Measurements from ENCODE around the gene UMPS. TPM values are rescaled to one million over a fixed set of nuclear protein-coding genes. Genes with fewer than 3 reads are reported as not detected.

UMPS gene
- total and polyA plus RNA-seq, 9 of the 15 experiments (the other 6 are each of a cell fraction or from before 2014, with no cell fraction given) = 28.9 to 91.0 (median 45.9) TPM

DNA sequence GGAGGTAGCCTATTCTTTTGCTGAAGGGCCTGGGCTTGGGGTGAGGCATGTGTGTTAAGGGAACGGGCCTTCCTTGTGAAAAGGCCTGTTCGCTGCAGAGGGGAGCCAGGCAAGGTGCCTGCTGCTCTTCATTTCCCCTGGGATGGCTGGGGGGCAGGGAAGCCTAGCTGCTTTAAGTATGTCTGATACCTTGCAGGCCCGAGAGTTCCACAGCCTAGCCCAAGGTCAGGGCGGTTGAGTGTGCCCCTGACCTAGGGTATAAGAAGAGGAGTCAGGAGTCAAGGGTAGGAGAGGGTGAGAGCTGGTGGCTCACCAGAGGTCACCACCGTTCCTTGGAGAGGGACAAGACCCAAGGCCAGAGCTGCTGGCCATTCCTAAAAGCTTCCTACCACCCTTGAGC, 46.6 kb downstream of the UMPS start:
- FAIRE-seq (no peak), ATAC-seq (no peak), DNase-seq (ENCODE audit: extremely low read depth in 1 of 4, low spot score in 3 of 4) (no peak)
- Histone ChIP-seq H3K9ac (ENCODE audit: insufficient read depth in 1 of 2, low read depth in 2 of 2, low read length in 2 of 2) (no peak overlapping the region), H3K27ac (ENCODE audit: extremely low read depth, low read depth, low read length) (no peak overlapping the region), H4K20me1 (replicated peaks; ENCODE audit: control insufficient read depth, insufficient read depth, low read length) (peaks cover 19% of the 10 kb centered on the region), H3K27me3 (ENCODE audit: control insufficient read depth in 2 of 2, insufficient read depth in 2 of 2, low read length in 2 of 2) (no peaks in the 10 kb centered on the region; a peak in 1 of 5 replicates), H3K36me3 (ENCODE audit: control insufficient read depth, insufficient read depth, low read length) (no peaks in the 10 kb centered on the region), H3K4me3 (no peak overlapping the region), H2AFZ (ENCODE audit: low read depth, low read length) (no peak overlapping the region), H3K4me1 (replicated peaks in 1 of 2; ENCODE audit: control insufficient read depth in 2 of 2, insufficient read depth in 2 of 2, low read length in 2 of 2) (peaks cover 5 to 7% of the 10 kb centered on the region in 2 experiments; a peak in 4 of 5 replicates), H3K4me2 (ENCODE audit: insufficient read depth, low read length) (no peak overlapping the region), H3K79me2 (ENCODE audit: control insufficient read depth, insufficient read depth, low read length) (no peaks in the 10 kb centered on the region), H3K9me3 (replicated peaks; ENCODE audit: control insufficient read depth, insufficient read depth, low read depth, low read length) (no peaks in the 10 kb centered on the region), H3K9me1 (ENCODE audit: control insufficient read depth, insufficient read depth, low read length) (peaks cover 6% of the 10 kb centered on the region)
- in situ Hi-C loops (cut with MboI) (no loop called here), intact Hi-C loops (cut with micrococcal nuclease) (no loop called here)
- CTCF ChIA-PET (ENCODE audit: low intra/inter-chr PET ratio) = no interaction called here
- WGBS (ENCODE audit: insufficient coverage, low coverage, missing lambda C conversion rate) = 53% methylated on average over 5 of the region's 5 CpGs
- BruUV-seq (replicated peaks) = no TSS peak
- POLR2A ChIA-PET = interaction anchor here (0.6 to 1.2 kb wide), 2 partner anchors 11 to 272 kb away, joined by 3 read pairs; no protein-coding TSS in a partner anchor
- TF ChIP-seq ARID2 (IDR thresholded peaks at IDR 0.05) (no peak), FIP1L1 (IDR thresholded peaks at IDR 0.05; ENCODE audit: low read depth, low read length, poor library complexity, severe bottlenecking) (no peak), HOXB6 (CRISPR knock-in tag; IDR thresholded peaks at IDR 0.05; ENCODE audit: borderline replicate concordance) (no peak), ZNF175 (CRISPR knock-in tag; IDR thresholded peaks at IDR 0.05; ENCODE audit: low read depth) (no peak), ESRRB (CRISPR knock-in tag; IDR thresholded peaks at IDR 0.05; ENCODE audit: borderline replicate concordance) (no peak), MAFG (tag; conservative IDR thresholded peaks at IDR 0.05) (no peak), ZNF197 (CRISPR knock-in tag; IDR thresholded peaks at IDR 0.05; ENCODE audit: low read depth) (no peak), FOXJ2 (tag; IDR thresholded peaks at IDR 0.05) (no peak), TCF3 (CRISPR knock-in tag; IDR thresholded peaks at IDR 0.05) (no peak)
- TF ChIP-seq, protein P1, sequence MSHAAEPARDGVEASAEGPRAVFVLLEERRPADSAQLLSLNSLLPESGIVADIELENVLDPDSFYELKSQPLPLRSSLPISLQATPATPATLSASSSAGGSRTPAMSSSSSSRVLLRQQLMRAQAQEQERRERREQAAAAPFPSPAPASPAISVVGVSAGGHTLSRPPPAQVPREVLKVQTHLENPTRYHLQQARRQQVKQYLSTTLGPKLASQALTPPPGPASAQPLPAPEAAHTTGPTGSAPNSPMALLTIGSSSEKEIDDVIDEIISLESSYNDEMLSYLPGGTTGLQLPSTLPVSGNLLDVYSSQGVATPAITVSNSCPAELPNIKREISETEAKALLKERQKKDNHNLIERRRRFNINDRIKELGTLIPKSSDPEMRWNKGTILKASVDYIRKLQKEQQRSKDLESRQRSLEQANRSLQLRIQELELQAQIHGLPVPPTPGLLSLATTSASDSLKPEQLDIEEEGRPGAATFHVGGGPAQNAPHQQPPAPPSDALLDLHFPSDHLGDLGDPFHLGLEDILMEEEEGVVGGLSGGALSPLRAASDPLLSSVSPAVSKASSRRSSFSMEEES (CRISPR knock-in tag; IDR thresholded peaks at IDR 0.05) = no peak
- TF ChIP-seq, protein P2, sequence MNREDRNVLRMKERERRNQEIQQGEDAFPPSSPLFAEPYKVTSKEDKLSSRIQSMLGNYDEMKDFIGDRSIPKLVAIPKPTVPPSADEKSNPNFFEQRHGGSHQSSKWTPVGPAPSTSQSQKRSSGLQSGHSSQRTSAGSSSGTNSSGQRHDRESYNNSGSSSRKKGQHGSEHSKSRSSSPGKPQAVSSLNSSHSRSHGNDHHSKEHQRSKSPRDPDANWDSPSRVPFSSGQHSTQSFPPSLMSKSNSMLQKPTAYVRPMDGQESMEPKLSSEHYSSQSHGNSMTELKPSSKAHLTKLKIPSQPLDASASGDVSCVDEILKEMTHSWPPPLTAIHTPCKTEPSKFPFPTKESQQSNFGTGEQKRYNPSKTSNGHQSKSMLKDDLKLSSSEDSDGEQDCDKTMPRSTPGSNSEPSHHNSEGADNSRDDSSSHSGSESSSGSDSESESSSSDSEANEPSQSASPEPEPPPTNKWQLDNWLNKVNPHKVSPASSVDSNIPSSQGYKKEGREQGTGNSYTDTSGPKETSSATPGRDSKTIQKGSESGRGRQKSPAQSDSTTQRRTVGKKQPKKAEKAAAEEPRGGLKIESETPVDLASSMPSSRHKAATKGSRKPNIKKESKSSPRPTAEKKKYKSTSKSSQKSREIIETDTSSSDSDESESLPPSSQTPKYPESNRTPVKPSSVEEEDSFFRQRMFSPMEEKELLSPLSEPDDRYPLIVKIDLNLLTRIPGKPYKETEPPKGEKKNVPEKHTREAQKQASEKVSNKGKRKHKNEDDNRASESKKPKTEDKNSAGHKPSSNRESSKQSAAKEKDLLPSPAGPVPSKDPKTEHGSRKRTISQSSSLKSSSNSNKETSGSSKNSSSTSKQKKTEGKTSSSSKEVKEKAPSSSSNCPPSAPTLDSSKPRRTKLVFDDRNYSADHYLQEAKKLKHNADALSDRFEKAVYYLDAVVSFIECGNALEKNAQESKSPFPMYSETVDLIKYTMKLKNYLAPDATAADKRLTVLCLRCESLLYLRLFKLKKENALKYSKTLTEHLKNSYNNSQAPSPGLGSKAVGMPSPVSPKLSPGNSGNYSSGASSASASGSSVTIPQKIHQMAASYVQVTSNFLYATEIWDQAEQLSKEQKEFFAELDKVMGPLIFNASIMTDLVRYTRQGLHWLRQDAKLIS (CRISPR knock-in tag; IDR thresholded peaks at IDR 0.05) = no peak
- TF ChIP-seq, protein P3, sequence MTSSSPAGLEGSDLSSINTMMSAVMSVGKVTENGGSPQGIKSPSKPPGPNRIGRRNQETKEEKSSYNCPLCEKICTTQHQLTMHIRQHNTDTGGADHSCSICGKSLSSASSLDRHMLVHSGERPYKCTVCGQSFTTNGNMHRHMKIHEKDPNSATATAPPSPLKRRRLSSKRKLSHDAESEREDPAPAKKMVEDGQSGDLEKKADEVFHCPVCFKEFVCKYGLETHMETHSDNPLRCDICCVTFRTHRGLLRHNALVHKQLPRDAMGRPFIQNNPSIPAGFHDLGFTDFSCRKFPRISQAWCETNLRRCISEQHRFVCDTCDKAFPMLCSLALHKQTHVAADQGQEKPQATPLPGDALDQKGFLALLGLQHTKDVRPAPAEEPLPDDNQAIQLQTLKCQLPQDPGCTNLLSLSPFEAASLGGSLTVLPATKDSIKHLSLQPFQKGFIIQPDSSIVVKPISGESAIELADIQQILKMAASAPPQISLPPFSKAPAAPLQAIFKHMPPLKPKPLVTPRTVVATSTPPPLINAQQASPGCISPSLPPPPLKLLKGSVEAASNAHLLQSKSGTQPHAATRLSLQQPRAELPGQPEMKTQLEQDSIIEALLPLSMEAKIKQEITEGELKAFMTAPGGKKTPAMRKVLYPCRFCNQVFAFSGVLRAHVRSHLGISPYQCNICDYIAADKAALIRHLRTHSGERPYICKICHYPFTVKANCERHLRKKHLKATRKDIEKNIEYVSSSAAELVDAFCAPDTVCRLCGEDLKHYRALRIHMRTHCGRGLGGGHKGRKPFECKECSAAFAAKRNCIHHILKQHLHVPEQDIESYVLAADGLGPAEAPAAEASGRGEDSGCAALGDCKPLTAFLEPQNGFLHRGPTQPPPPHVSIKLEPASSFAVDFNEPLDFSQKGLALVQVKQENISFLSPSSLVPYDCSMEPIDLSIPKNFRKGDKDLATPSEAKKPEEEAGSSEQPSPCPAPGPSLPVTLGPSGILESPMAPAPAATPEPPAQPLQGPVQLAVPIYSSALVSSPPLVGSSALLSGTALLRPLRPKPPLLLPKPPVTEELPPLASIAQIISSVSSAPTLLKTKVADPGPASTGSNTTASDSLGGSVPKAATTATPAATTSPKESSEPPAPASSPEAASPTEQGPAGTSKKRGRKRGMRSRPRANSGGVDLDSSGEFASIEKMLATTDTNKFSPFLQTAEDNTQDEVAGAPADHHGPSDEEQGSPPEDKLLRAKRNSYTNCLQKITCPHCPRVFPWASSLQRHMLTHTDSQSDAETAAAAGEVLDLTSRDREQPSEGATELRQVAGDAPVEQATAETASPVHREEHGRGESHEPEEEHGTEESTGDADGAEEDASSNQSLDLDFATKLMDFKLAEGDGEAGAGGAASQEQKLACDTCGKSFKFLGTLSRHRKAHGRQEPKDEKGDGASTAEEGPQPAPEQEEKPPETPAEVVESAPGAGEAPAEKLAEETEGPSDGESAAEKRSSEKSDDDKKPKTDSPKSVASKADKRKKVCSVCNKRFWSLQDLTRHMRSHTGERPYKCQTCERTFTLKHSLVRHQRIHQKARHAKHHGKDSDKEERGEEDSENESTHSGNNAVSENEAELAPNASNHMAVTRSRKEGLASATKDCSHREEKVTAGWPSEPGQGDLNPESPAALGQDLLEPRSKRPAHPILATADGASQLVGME (CRISPR knock-in tag; IDR thresholded peaks at IDR 0.05) = no peak
